Loucy (cell line): ENCODE data around the gene ERMAP.

ENCODE experiments used
- EZH2phosphoT487 ChIP-seq: fragments of 200-600 bp; IDR thresholded peaks from 2 replicates; pipeline ENCODE4 v1.6.1; 2018; ENCODE audit warnings: antibody characterized with exemption, mild to moderate bottlenecking, moderate library complexity, borderline replicate concordance
- TF ChIP-seq, protein P1 (sequence below): fragments of 200-600 bp; sonication (generic); conservative IDR thresholded peaks from 2 replicates; pipeline ENCODE4 v1.5.1; 2014; ENCODE audit warnings: mild to moderate bottlenecking, antibody characterized with exemption, low read length

DNA sequence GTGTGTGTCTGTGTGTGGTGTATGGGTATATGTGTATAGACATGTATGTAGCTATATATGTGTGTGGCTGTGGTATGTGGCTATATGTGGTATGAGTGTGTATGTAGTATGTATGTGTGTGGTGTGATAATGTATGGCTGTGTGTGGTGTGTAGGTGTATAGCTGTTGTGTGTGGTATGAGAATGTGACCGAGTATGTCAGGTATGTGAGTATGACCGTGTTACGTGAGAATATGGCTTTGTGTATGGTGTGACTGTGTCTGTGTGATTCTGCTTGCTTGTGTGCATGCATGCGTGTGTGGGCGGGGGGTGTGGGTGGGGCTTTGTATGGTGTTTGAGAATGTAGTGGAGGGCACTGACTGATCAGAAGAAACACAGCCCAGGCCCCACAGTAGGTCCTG, 33.0 kb downstream of the ERMAP start:
- TF ChIP-seq, protein P1, sequence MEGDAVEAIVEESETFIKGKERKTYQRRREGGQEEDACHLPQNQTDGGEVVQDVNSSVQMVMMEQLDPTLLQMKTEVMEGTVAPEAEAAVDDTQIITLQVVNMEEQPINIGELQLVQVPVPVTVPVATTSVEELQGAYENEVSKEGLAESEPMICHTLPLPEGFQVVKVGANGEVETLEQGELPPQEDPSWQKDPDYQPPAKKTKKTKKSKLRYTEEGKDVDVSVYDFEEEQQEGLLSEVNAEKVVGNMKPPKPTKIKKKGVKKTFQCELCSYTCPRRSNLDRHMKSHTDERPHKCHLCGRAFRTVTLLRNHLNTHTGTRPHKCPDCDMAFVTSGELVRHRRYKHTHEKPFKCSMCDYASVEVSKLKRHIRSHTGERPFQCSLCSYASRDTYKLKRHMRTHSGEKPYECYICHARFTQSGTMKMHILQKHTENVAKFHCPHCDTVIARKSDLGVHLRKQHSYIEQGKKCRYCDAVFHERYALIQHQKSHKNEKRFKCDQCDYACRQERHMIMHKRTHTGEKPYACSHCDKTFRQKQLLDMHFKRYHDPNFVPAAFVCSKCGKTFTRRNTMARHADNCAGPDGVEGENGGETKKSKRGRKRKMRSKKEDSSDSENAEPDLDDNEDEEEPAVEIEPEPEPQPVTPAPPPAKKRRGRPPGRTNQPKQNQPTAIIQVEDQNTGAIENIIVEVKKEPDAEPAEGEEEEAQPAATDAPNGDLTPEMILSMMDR, result no peak
- TF ChIP-seq EZH2phosphoT487, result no peak
